K562 treated with DMSO at 1 percent for 24 hours (cell line): ENCODE results near the gene ZNF239. TPM values are rescaled to one million over a fixed set of nuclear protein-coding genes. Genes with fewer than 3 reads are reported as not detected.

Experiments used
- total RNA-seq: library from RNA; unstranded; fragments of 300-600 nt; gene quantifications from 2 replicates; pipeline ENCODE4 v1.2.3, GENCODE V29; 2022; ENCODE audit warnings: low read depth; ENCODE audit not compliant: insufficient read depth

The ZNF239 gene
- total RNA-seq, result 1.6 and 2.6 TPM in 2 replicates

DNA sequence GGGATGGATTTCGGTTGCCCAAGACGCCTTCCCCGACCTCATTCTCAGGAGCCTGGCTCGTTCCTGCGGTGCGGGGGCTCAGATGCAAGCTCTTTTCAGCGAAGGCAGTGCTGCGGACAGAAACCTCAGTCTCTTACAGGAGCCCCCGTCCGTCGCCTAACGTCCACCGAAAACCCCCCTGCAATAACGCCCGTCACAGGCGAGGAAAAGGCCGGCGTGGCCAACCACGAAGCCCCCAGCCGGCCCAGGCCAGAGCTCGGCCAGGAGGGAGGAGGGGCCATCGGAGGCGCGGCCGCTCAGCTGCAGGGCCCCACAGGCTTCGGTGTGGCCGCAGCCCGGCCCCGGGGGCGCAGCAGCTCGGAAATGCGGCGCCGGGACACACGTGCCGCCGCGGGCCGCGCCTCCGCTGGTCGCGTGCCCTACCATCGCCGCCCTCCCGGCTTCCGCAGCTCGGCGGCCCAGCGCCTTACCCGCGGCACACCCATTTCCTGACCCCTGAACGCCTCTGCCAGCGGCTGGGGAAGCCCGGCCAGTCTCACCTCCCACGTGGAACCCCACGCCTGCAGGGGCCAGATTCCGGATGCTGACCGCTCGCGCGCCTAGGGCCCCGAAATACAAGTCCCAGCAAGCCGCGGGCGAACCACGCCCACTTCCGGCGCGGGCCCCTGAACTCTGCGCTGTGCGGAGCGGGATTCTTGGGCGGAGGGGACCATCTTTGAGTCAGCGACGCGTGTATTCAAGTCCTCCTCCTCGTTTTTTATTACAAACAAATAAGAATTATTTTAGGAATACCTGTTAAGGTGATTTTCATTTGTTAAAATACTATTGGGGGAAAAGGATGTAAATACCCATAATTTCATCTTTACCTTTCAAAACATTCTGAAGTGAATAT lies at the start of gene ZNF239:
TSS of gene ZNF239 (minus strand) at position 616 of the 892 bp plus-strand sequence. CDS start 16,537 bp downstream, outside the sequence.

GRCh38 chr10:43606323-43607198 lies 32.1 kb upstream of the ZNF239 start, which contains the start of gene ZNF485:
Gene ZNF485 (plus strand): TSS chr10:43606438. CDS start chr10:43607051, 613 bp downstream.

Other genes starting within 250 kb of the ZNF239 start
- not detected in 2 replicates for gene FXYD4, start 203.0 kb downstream of the ZNF239 start, total RNA-seq
- 399 and 428 TPM in 2 replicates for gene HNRNPF, start 165.4 kb downstream of the ZNF239 start, total RNA-seq
- 1.9 and 2.5 TPM in 2 replicates for gene ZNF487, start 137.5 kb downstream of the ZNF239 start, total RNA-seq
- 1.4 and 2.5 TPM in 2 replicates for gene ZNF485, start 31.8 kb upstream of the ZNF239 start, total RNA-seq
- gene ZNF32, start 74.3 kb upstream of the ZNF239 start, total RNA-seq, result 13.4 and 17.4 TPM in 2 replicates